ENCODE results near the gene MBOAT2. TPM values are rescaled to one million over a fixed set of nuclear protein-coding genes. Genes with fewer than 3 reads are reported as not detected.
"Not testable (repeated sequence)": the region's sequence is repeated elsewhere in the genome, so short reads cannot be mapped to it uniquely, and the experiment has no call there.

The MBOAT2 gene
- total RNA-seq, 1 donor from 2014 or later = 1.7 TPM

- Mint-ChIP-seq H3K4me3 (no peak overlapping the region), H3K27me3 (no peaks in the 10 kb centered on the region), H3K4me1 (no peaks in the 10 kb centered on the region), H3K36me3 (ENCODE audit: low read depth) (no peaks in the 10 kb centered on the region), H3K9me3 (peaks cover 11% of the 10 kb centered on the region), H3K27ac (no peak overlapping the region)
- intact Hi-C loops (cut with micrococcal nuclease) = no loop called here
- POLR2A ChIA-PET = no interaction called here
- DNase-seq (no peak), ATAC-seq (ENCODE audit: low read depth) (no peak)
- TF ChIP-seq CTCF (IDR thresholded peaks at IDR 0.05) = no peak
- CTCF ChIA-PET = no interaction called here
Measured at GRCh38 chr2:8915941-8916340, 87.5 kb downstream of the MBOAT2 start.

DNA sequence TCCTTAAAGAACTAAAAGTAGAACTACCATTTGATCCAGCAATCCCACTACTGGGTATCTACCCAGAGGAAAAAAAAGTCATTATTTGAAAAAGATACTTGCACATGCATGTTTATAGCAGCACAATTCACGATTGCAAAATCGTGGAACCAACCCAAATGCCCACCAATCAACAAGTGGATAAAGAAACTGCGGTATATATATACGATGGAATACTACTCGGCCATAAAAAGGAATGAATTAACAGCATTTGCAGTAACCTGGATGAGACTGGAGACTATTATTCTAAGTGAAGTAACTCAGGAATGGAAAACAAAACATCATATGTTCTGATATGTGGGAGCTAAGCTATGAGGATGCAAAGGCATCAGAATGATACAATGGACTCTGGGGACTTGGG, 89.7 kb downstream of the MBOAT2 start:
- DNase-seq; POLR2A ChIA-PET; CTCF ChIA-PET; H3K36me3 Mint-ChIP-seq (ENCODE audit: low read depth); ATAC-seq (ENCODE audit: low read depth); intact Hi-C loops (cut with micrococcal nuclease); H3K27me3 Mint-ChIP-seq; H3K4me1 Mint-ChIP-seq; H3K27ac Mint-ChIP-seq; H3K4me3 Mint-ChIP-seq: not testable (repeated sequence)
- H3K9me3 Mint-ChIP-seq = peaks cover 11% of the 10 kb centered on the region

GRCh38 chr2:8907764-8908288, 95.7 kb downstream of the MBOAT2 start:
- CTCF ChIA-PET = interaction anchor here (1.0 kb wide), 1 partner anchor 14 kb away, joined by 3 read pairs; no protein-coding TSS in a partner anchor
- H3K36me3 Mint-ChIP-seq (ENCODE audit: low read depth) = no peaks in the 10 kb centered on the region
- DNase-seq (no peak), ATAC-seq (ENCODE audit: low read depth) (no peak)
- TF ChIP-seq CTCF (IDR thresholded peaks at IDR 0.05) = no peak
- intact Hi-C loops (cut with micrococcal nuclease) = no loop called here
- peaks cover 9% of the 10 kb centered on the region for H3K9me3 Mint-ChIP-seq
- H3K27me3 Mint-ChIP-seq = no peaks in the 10 kb centered on the region
- peaks cover 2% of the 10 kb centered on the region for H3K4me1 Mint-ChIP-seq
- no peak overlapping the region for H3K27ac Mint-ChIP-seq
- POLR2A ChIA-PET = no interaction called here
- H3K4me3 Mint-ChIP-seq = no peak overlapping the region

DNA sequence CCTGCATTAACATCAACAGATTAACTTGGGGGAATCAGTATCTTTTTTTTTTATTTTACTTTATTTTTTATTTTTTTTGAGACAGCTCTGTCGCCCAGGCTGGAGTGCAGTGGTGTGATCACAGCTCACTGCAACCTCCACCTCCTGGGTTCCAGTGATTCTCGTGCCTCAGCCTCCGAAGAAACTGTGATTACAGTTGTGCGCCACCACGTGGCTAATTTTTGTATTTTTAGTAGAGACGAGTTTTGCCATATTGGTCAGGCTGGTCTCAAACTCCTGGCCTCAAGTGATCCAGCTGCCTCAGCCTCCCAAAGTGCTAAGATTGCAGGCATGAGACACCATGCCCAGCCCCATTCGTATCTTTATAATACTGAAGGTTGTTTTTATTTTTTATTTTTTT, 99.6 kb downstream of the MBOAT2 start:
- H3K27ac Mint-ChIP-seq; ATAC-seq (ENCODE audit: low read depth); POLR2A ChIA-PET; CTCF ChIA-PET; H3K4me3 Mint-ChIP-seq; H3K27me3 Mint-ChIP-seq; H3K36me3 Mint-ChIP-seq (ENCODE audit: low read depth); intact Hi-C loops (cut with micrococcal nuclease); DNase-seq; H3K9me3 Mint-ChIP-seq; H3K4me1 Mint-ChIP-seq: not testable (repeated sequence)

DNA sequence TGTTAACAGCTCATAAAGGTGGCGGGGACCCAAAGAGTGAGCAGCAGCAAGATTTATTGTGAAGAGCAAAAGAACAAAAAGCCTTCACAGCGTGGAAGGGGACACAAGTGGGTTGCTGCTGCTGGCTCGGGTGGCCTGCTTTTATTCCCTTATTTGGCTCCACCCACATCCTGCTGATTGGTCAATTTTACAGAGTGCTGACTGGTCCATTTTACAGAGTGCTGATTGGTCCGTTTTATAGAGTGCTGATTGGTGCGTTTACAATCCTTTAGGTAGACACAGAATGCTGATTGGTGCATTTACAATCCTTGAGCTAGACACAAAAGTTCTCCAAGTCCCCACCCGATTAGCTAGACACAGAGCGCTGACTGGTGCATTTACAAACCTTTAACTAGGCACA, 100.7 kb downstream of the MBOAT2 start:
- H3K4me1 Mint-ChIP-seq; POLR2A ChIA-PET; H3K27ac Mint-ChIP-seq; H3K36me3 Mint-ChIP-seq (ENCODE audit: low read depth); H3K9me3 Mint-ChIP-seq; intact Hi-C loops (cut with micrococcal nuclease); ATAC-seq (ENCODE audit: low read depth); H3K4me3 Mint-ChIP-seq; CTCF ChIA-PET; H3K27me3 Mint-ChIP-seq; DNase-seq: not testable (repeated sequence)

GRCh38 chr2:8897206-8897605, 106.3 kb downstream of the MBOAT2 start:
- ATAC-seq (ENCODE audit: low read depth); H3K27me3 Mint-ChIP-seq; DNase-seq; H3K36me3 Mint-ChIP-seq (ENCODE audit: low read depth); H3K27ac Mint-ChIP-seq; intact Hi-C loops (cut with micrococcal nuclease); H3K4me1 Mint-ChIP-seq; H3K9me3 Mint-ChIP-seq; CTCF ChIA-PET; H3K4me3 Mint-ChIP-seq; POLR2A ChIA-PET: not testable (repeated sequence)

GRCh38 chr2:8896671-8897070, 106.8 kb downstream of the MBOAT2 start:
- H3K27me3 Mint-ChIP-seq; H3K4me3 Mint-ChIP-seq; DNase-seq; CTCF ChIA-PET; ATAC-seq (ENCODE audit: low read depth); H3K27ac Mint-ChIP-seq; intact Hi-C loops (cut with micrococcal nuclease); H3K36me3 Mint-ChIP-seq (ENCODE audit: low read depth); H3K4me1 Mint-ChIP-seq; H3K9me3 Mint-ChIP-seq; POLR2A ChIA-PET: not testable (repeated sequence)

DNA sequence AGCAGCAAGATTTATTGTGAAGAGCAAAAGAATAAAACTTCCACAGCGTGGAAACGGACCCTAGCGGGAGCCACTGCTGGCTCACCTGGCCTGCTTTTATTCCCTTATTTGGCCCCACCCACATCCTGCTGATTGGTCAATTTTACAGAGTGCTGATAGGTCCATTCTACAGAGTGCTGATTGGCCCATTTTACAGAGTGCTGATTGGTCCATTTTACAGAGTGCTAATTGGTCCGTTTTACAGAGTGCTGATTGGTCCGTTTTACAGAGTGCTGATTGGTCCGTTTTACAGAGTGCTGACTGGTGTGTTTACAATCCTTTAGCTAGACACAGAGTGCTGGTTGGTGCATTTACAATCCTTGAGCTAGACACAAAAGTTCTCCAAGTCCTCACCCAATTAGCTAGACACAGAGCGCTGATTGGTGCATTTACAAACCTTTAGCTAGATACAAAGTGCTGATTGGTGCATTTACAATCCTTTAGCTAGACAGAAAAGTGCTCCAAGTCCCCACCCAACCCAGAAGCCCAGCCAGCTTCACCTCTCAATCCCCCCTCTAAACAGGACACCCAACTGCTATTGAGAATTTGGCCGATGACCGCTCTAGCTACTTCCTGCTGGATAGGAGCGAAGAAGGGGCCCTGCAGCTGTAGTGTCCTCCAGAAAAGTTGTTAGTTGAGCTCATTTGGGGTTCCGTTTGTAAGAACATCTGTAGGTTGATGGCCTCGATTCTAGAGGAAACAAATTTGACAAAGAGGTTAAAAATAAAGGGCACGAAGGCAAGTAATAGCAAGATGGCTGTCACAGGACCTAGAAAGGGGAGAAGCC, 108.2 kb downstream of the MBOAT2 start:
- H3K4me1 Mint-ChIP-seq; ATAC-seq (ENCODE audit: low read depth); DNase-seq; H3K4me3 Mint-ChIP-seq; CTCF ChIA-PET; intact Hi-C loops (cut with micrococcal nuclease); H3K36me3 Mint-ChIP-seq (ENCODE audit: low read depth); H3K27me3 Mint-ChIP-seq; POLR2A ChIA-PET; H3K9me3 Mint-ChIP-seq; H3K27ac Mint-ChIP-seq: not testable (repeated sequence)
